ENCODE results near the gene RGCC. TPM values are rescaled to one million over a fixed set of nuclear protein-coding genes. Genes with fewer than 3 reads are reported as not detected.

RGCC gene
- total RNA-seq, 1 experiment from 2014 or later: not detected

DNA sequence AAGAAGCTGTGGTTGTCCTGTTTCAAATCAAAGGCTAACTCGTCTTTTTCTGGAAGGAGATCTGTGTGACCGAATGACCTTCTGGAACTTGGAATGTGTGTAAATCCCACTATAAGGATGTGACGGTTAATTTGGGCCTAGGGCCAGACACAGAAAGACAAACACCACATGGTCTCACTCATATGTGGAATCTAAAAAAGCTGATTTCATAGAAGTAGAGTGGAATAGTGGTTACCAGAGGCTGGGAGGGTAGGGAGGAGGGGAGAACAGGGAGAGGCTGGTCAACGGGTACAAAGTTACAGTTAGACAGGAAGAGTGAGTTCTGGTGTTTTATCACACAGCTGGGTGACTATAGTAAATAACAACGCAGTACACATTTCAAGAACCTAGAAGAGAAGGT lies 39.3 kb upstream of the RGCC start:
- Histone ChIP-seq H3K79me2 (ENCODE audit: insufficient read depth, low read length) (no peaks in the 10 kb centered on the region), H4K91ac (ENCODE audit: insufficient read length, low read depth, low read length) (no peak overlapping the region), H3K4me2 (ENCODE audit: insufficient read depth, insufficient read length, low read length) (no peak overlapping the region), H2AK5ac (ENCODE audit: insufficient read length, low read length) (no peak overlapping the region), H3K4me1 (ENCODE audit: insufficient read depth, low read length) (no peaks in the 10 kb centered on the region), H3K27me3 (ENCODE audit: insufficient read depth, low read length) (no peaks in the 10 kb centered on the region), H2BK120ac (ENCODE audit: low read depth, low read length, poor library complexity, severe bottlenecking) (no peak overlapping the region), H2BK20ac (ENCODE audit: low read depth, low read length, poor library complexity, severe bottlenecking) (no peak overlapping the region), H3K4ac (ENCODE audit: low read depth, low read length) (no peak overlapping the region), H3K27ac (ENCODE audit: insufficient read length, low read depth, low read length) (no peak overlapping the region), H2BK5ac (ENCODE audit: insufficient read length, low read length) (no peak overlapping the region), H2BK15ac (ENCODE audit: low read depth, low read length) (no peak overlapping the region), H3K23ac (ENCODE audit: insufficient read length, low read depth, low read length) (no peak overlapping the region), H4K20me1 (ENCODE audit: control insufficient read depth, insufficient read depth, insufficient read length) (no peaks in the 10 kb centered on the region), H3K9me3 (ENCODE audit: control insufficient read depth, low read depth, low read length) (no peaks in the 10 kb centered on the region), H2AFZ (ENCODE audit: low read length) (no peak overlapping the region), H3K14ac (ENCODE audit: insufficient read depth, low read length) (no peak overlapping the region), H3K23me2 (ENCODE audit: insufficient read length, low read depth, low read length, poor library complexity, severe bottlenecking) (no peaks in the 10 kb centered on the region), H3K18ac (ENCODE audit: insufficient read length, low read depth, low read length) (no peak overlapping the region), H4K5ac (ENCODE audit: insufficient read length, low read depth, low read length) (no peak overlapping the region), H3K56ac (ENCODE audit: insufficient read length, low read depth, low read length) (no peak overlapping the region), H3T11ph (ENCODE audit: low read length) (no peak overlapping the region), H4K8ac (replicated peaks; ENCODE audit: insufficient read length, low read depth, low read length) (no peak overlapping the region), H3K9ac (ENCODE audit: extremely low read depth, insufficient read length, low read length) (no peak overlapping the region), H2BK12ac (ENCODE audit: insufficient read length, low read depth, low read length) (no peak overlapping the region), H3K79me1 (ENCODE audit: insufficient read depth, low read depth, low read length, poor library complexity, severe bottlenecking) (no peaks in the 10 kb centered on the region)
- Mint-ChIP-seq H3K4me1 (peaks cover 10 to 12% of the 10 kb centered on the region in 2 experiments), H3K27me3 (ENCODE audit: low read depth) (no peaks in the 10 kb centered on the region), H3K4me3 (no peak overlapping the region), H3K36me3 (ENCODE audit: insufficient read depth in 1 of 3, low read depth in 3 of 3) (no peaks in the 10 kb centered on the region), H3K27ac (no peak overlapping the region), H3K9me3 (no peaks in the 10 kb centered on the region)
- TF ChIP-seq, protein P1, sequence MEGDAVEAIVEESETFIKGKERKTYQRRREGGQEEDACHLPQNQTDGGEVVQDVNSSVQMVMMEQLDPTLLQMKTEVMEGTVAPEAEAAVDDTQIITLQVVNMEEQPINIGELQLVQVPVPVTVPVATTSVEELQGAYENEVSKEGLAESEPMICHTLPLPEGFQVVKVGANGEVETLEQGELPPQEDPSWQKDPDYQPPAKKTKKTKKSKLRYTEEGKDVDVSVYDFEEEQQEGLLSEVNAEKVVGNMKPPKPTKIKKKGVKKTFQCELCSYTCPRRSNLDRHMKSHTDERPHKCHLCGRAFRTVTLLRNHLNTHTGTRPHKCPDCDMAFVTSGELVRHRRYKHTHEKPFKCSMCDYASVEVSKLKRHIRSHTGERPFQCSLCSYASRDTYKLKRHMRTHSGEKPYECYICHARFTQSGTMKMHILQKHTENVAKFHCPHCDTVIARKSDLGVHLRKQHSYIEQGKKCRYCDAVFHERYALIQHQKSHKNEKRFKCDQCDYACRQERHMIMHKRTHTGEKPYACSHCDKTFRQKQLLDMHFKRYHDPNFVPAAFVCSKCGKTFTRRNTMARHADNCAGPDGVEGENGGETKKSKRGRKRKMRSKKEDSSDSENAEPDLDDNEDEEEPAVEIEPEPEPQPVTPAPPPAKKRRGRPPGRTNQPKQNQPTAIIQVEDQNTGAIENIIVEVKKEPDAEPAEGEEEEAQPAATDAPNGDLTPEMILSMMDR (conservative IDR thresholded peaks at IDR 0.05): no peak
- no peak for DNase-seq
- no CpG with 5 or more reads among the region's 5 CpGs for WGBS (ENCODE audit: extremely low coverage, insufficient read length, low lambda C conversion rate)

Data from H9 (cell line).